HEK293 (cell line): ENCODE data around the gene G3BP1.
A peak's percentile ranks its signal among the peaks of the same experiment; 100 is the strongest.

Source experiments
- CTCF ChIA-PET: fragments of 350-600 bp; formaldehyde crosslinking; extraction: SDS; loops from one replicate; lab custom pipeline; 2021; ENCODE audit warnings: antibody characterized with exemption; lab: Yijun Ruan, JAX
- POLR2A ChIA-PET: fragments of 300-600 bp; formaldehyde crosslinking; extraction: SDS; loops from one replicate; lab custom pipeline; 2020; ENCODE audit warnings: antibody characterized with exemption, inconsistent platforms; lab: Yijun Ruan, JAX
- H3K27ac ChIP-seq: fragments of 200-500 bp; sonication (Bioruptor generic); 2 replicates; pipeline ENCODE4 v1.5.1; 2014; ENCODE audit warnings: low read depth, low read length, control low read depth, inconsistent platforms; ENCODE audit errors: extremely low read depth
- H3K36me3 ChIP-seq, 2 experiments: fragments of 200-500 bp in 1 of 2; sonication (Bioruptor generic) in 1 of 2; 1 replicate in 1 of 2; 2 replicates in 1 of 2; pipeline ENCODE4 v1.5.1; 2014 to 2017; ENCODE audit warnings: inconsistent platforms in 2 of 2, low read length in 2 of 2; ENCODE audit not compliant: control insufficient read depth in 2 of 2, insufficient read depth in 1 of 2
- H3K4me1 ChIP-seq: fragments of 200-500 bp; sonication (Bioruptor generic); 2 replicates; pipeline ENCODE4 v1.5.1; 2014; ENCODE audit warnings: mild to moderate bottlenecking, low read length, inconsistent platforms; ENCODE audit not compliant: control insufficient read depth, insufficient read depth
- H3K4me3 ChIP-seq: 2 replicates; pipeline ENCODE4 v1.5.1; 2011; ENCODE audit warnings: low read depth, mild to moderate bottlenecking, control low read depth, low read length, moderate library complexity
- H3K9me3 ChIP-seq: fragments of 200-500 bp; sonication (Bioruptor generic); 2 replicates; pipeline ENCODE4 v1.5.1; 2014; ENCODE audit warnings: low read depth, low read length, inconsistent platforms; ENCODE audit not compliant: control insufficient read depth, insufficient read depth
- HOXD13 ChIP-seq: sonication (generic); formaldehyde crosslinking; IDR thresholded peaks from 2 replicates; pipeline ENCODE4 v1.8.0; 2022; ENCODE audit warnings: missing genetic modification reagents, borderline replicate concordance
- IKZF3 ChIP-seq: fragments of 450-650 bp; IDR thresholded peaks from 2 replicates; pipeline ENCODE4 v1.5.0; 2018; ENCODE audit warnings: missing biosample characterization, mild to moderate bottlenecking, missing genetic modification characterization, moderate library complexity
- OSR2 ChIP-seq: fragments of 450-650 bp; formaldehyde crosslinking; IDR thresholded peaks from 2 replicates; pipeline ENCODE4 v1.5.1; 2016; ENCODE audit warnings: missing biosample characterization, missing genetic modification characterization
- OVOL3 ChIP-seq: fragments of 450-650 bp; formaldehyde crosslinking; IDR thresholded peaks from 2 replicates; pipeline ENCODE4 v1.5.1; 2016; ENCODE audit warnings: missing biosample characterization, missing genetic modification characterization
- PRDM1 ChIP-seq: fragments of 450-650 bp; formaldehyde crosslinking; IDR thresholded peaks from 2 replicates; pipeline ENCODE4; 2016; ENCODE audit warnings: missing biosample characterization, missing genetic modification characterization
- PRDM6 ChIP-seq: fragments of 450-650 bp; formaldehyde crosslinking; IDR thresholded peaks from 2 replicates; pipeline ENCODE4 v1.5.1; 2017; ENCODE audit warnings: missing biosample characterization, missing genetic modification characterization
- SETDB1 ChIP-seq: IDR thresholded peaks from one replicate; pipeline ENCODE4 v1.6.1; 2017; ENCODE audit warnings: mild to moderate bottlenecking, low read length, moderate library complexity, mixed read lengths; ENCODE audit not compliant: insufficient read length
- SP3 ChIP-seq: fragments of 450-650 bp; formaldehyde crosslinking; IDR thresholded peaks from 2 replicates; pipeline ENCODE4 v1.5.1; 2016; ENCODE audit warnings: missing biosample characterization, missing genetic modification characterization
- ZBTB11 ChIP-seq: fragments of 450-650 bp; formaldehyde crosslinking; conservative IDR thresholded peaks from 2 replicates; pipeline ENCODE4 v1.5.1; 2016; ENCODE audit warnings: low read depth, missing biosample characterization, missing genetic modification characterization
- ZBTB17 ChIP-seq: fragments of 450-650 bp; formaldehyde crosslinking; IDR thresholded peaks from 2 replicates; pipeline ENCODE4 v1.5.1; 2016; ENCODE audit warnings: missing biosample characterization, missing genetic modification characterization
- ZFHX2 ChIP-seq: fragments of 450-650 bp; formaldehyde crosslinking; conservative IDR thresholded peaks from 2 replicates; pipeline ENCODE4 v1.5.1; 2016; ENCODE audit warnings: missing biosample characterization, missing genetic modification characterization
- ZNF239 ChIP-seq: fragments of 450-650 bp; formaldehyde crosslinking; IDR thresholded peaks from 2 replicates; pipeline ENCODE4 v1.5.1; 2016; ENCODE audit warnings: missing biosample characterization, missing genetic modification characterization
- ZNF362 ChIP-seq: fragments of 450-650 bp; formaldehyde crosslinking; IDR thresholded peaks from 2 replicates; pipeline ENCODE4 v1.5.1; 2016; ENCODE audit warnings: missing biosample characterization, missing genetic modification characterization
- ZNF416 ChIP-seq: fragments of 450-650 bp; formaldehyde crosslinking; IDR thresholded peaks from 2 replicates; pipeline ENCODE4 v1.5.1; 2016; ENCODE audit warnings: missing biosample characterization, missing genetic modification characterization
- ZNF501 ChIP-seq: fragments of 450-650 bp; formaldehyde crosslinking; IDR thresholded peaks from 2 replicates; pipeline ENCODE4 v1.5.1; 2016; ENCODE audit warnings: missing biosample characterization, missing genetic modification characterization
- ZNF558 ChIP-seq: fragments of 450-650 bp; formaldehyde crosslinking; IDR thresholded peaks from 2 replicates; pipeline ENCODE4 v1.5.1; 2016; ENCODE audit warnings: missing biosample characterization, missing genetic modification characterization
- ZNF610 ChIP-seq: fragments of 450-650 bp; formaldehyde crosslinking; IDR thresholded peaks from 2 replicates; pipeline ENCODE4 v1.5.1; 2016; ENCODE audit warnings: missing biosample characterization, missing genetic modification characterization, borderline replicate concordance
- ZNF76 ChIP-seq: fragments of 450-650 bp; formaldehyde crosslinking; IDR thresholded peaks from 2 replicates; pipeline ENCODE4; 2016; ENCODE audit warnings: low read depth, missing biosample characterization, missing genetic modification characterization, borderline replicate concordance
- ZXDB ChIP-seq: fragments of 450-650 bp; formaldehyde crosslinking; IDR thresholded peaks from 2 replicates; pipeline ENCODE4 v1.5.1; 2016; ENCODE audit warnings: missing biosample characterization, missing genetic modification characterization

G3BP1 gene

GRCh38 chr5:151772846-151773561 is 1.2 kb downstream of the G3BP1 start (continued):
- peak; percentile 100 for TF ChIP-seq ZNF362 (tag by site-specific recombination)
- TF ChIP-seq ZNF501 (tag by site-specific recombination): no peak
- TF ChIP-seq ZBTB17 (tag by site-specific recombination): 0 out of 2 replicates have a peak, but pooled peaks have one; percentile 33
- TF ChIP-seq HOXD13 (CRISPR knock-in tag): no peak
- no peak for TF ChIP-seq ZNF610 (tag by site-specific recombination)
- peak; percentile 64 for TF ChIP-seq ZNF76 (tag by site-specific recombination)
- TF ChIP-seq ZFHX2 (tag by site-specific recombination): no peak
- TF ChIP-seq IKZF3 (tag by site-specific recombination): peak; percentile 61

GRCh38 chr5:151773951-151774350 is 2.2 kb downstream of the G3BP1 start:
- POLR2A ChIA-PET: interaction anchor here (1.0 to 4.7 kb wide), 3 partner anchors 14 to 22 kb away, joined by 3 to 58 read pairs (median 6); partner anchors contain the start of gene ATOX1
- no peak overlapping the region for H3K27ac ChIP-seq
- peaks cover 11 to 30% of the 10 kb centered on the region in 2 experiments; a peak in 2 of 3 replicates for H3K36me3 ChIP-seq
- peak overlapping the region; percentile 89 for H3K4me3 ChIP-seq
- H3K9me3 ChIP-seq: no peaks in the 10 kb centered on the region
- CTCF ChIA-PET: interaction anchor here (0.8 kb wide), 1 partner anchor 576 kb away, joined by 3 read pairs; no protein-coding TSS in a partner anchor
- TF ChIP-seq SETDB1: no peak
- 0 out of 2 replicates have a peak, but pooled peaks have one; percentile 43 for TF ChIP-seq PRDM1 (tag by site-specific recombination)
- peak; percentile 66; the same call in 1 of the 2 replicates for TF ChIP-seq PRDM6 (tag by site-specific recombination)
- peaks cover 17% of the 10 kb centered on the region for H3K4me1 ChIP-seq

GRCh38 chr5:151775025-151775606 is 3.4 kb downstream of the G3BP1 start:
- CTCF ChIA-PET: interaction anchor here (0.6 to 1.1 kb wide), 2 partner anchors 14 to 123 kb away, joined by 3 to 4 read pairs; no protein-coding TSS in a partner anchor
- POLR2A ChIA-PET: interaction anchor here (1.2 kb wide), 1 partner anchor 9 kb away, joined by 5 read pairs; no protein-coding TSS in a partner anchor
- TF ChIP-seq ZNF558 (tag by site-specific recombination) (no peak), OVOL3 (tag by site-specific recombination) (no peak), PRDM1 (tag by site-specific recombination) (peak; percentile 91), SP3 (tag by site-specific recombination) (no peak)
- H3K9me3 ChIP-seq: no peaks in the 10 kb centered on the region
- peak overlapping the region; percentile 89 for H3K4me3 ChIP-seq
- H3K36me3 ChIP-seq: peaks cover 11 to 31% of the 10 kb centered on the region in 2 experiments; a peak in 2 of 3 replicates
- no peak overlapping the region for H3K27ac ChIP-seq
- peaks cover 26% of the 10 kb centered on the region for H3K4me1 ChIP-seq

GRCh38 chr5:151779531-151780125 is 7.9 kb downstream of the G3BP1 start:
- Histone ChIP-seq H3K36me3 (peaks cover 11 to 28% of the 10 kb centered on the region in 2 experiments; a peak in 2 of 3 replicates), H3K4me3 (no peak overlapping the region), H3K9me3 (no peaks in the 10 kb centered on the region), H3K27ac (no peak overlapping the region), H3K4me1 (peaks cover 43% of the 10 kb centered on the region)
- ChIA-PET POLR2A (interaction anchor here (2.6 kb wide), 1 partner anchor 8 kb away, joined by 22 read pairs; the partner anchor contains the start of gene G3BP1), CTCF (no interaction called here)
- no peak for TF ChIP-seq ZBTB11 (tag by site-specific recombination)
- no peak for TF ChIP-seq ZNF239 (tag by site-specific recombination)
- TF ChIP-seq OSR2: 0 out of 2 replicates have a peak, but pooled peaks have one; percentile 7
- no peak for TF ChIP-seq ZXDB (tag by site-specific recombination)
- no peak for TF ChIP-seq ZNF416 (tag by site-specific recombination)
- TF ChIP-seq ZBTB17 (tag by site-specific recombination): no peak
